GM18870 (cell line): ENCODE data around the gene LMAN2.
"Not testable (repeated sequence)": the region's sequence is repeated elsewhere in the genome, so short reads cannot be mapped to it uniquely, and the experiment has no call there.

Experiments used
- ATAC-seq: cut with Tn5 transposase; IDR thresholded peaks from one replicate; pipeline ENCODE4 v1.9.1; 2021; ENCODE audit warnings: moderate library complexity; ENCODE audit not compliant: unreplicated experiment

Gene LMAN2

GRCh38 chr5:177365845-177366527, 14.5 kb upstream of the LMAN2 start:
- no peak for ATAC-seq

DNA sequence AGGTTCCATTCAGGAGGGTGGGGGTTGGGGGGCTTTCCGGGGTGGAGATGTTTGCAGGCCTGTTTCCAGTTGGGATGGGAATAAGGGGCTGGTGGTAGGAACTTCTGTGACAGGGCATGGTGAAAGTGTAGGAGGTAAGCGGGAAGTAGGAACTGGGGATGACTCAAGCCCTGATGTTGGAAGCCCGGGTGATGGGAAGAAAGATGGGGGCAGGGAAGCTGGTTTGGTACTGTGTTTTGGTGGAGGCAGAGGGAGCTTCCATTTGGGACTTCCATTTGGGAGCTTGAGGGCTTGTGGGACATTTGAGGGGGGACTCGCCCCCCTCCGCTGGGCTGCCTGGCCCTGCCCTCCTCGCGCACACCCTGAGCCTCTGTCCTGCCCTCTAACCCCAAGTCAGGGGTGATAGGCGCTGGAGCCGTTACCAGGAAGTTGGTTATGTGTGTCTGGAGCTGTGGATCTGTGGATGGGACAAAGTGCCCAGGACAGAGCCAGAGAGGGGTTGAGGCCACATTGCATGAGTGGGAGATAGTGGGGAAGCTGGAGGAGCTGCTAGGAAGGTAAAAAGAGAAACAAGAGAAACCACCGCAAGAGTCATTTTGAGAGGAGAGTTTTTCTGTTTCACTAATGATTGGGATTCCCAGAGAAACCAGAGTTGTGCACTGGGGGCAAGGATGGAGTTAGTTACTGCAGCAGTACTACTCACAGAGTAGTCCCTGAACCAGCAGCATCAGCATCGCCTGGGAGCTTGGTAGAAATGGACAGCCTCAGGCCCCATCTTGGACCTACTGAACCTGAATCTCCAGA, 12.9 kb upstream of the LMAN2 start:
- peak; percentile 60 for ATAC-seq

GRCh38 chr5:177363565-177363964, 12.1 kb upstream of the LMAN2 start:
- no peak for ATAC-seq

GRCh38 chr5:177362610-177363507, 11.4 kb upstream of the LMAN2 start:
- ATAC-seq: no peak

- no peak for ATAC-seq
These were observed 10.8 kb upstream of the LMAN2 start for GRCh38 chr5:177362292-177362609.

GRCh38 chr5:177361418-177362291, 10.2 kb upstream of the LMAN2 start:
- no peak for ATAC-seq

- ATAC-seq: not testable (repeated sequence)
These were observed 9.3 kb upstream of the LMAN2 start for GRCh38 chr5:177360740-177361139.

DNA sequence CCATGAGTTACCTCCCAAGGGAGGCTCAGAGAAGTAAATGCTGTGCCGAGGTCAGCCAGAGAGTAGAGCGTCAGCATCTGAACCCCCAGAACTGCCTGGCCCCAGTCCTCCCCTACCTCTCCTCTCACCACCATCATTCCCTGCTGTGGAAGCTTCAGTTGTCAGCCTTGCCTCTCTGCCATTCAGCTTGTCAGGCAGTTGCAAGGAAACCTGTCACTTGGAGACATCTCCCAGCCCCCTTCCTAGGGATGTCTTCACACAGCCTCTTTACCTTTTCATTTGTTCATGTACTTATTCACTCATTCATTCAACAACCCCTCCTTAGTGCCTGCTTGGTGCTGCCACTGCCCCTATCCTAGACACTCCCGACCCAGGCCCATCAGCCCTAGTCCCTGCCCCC, 8.4 kb upstream of the LMAN2 start:
- no peak for ATAC-seq

DNA sequence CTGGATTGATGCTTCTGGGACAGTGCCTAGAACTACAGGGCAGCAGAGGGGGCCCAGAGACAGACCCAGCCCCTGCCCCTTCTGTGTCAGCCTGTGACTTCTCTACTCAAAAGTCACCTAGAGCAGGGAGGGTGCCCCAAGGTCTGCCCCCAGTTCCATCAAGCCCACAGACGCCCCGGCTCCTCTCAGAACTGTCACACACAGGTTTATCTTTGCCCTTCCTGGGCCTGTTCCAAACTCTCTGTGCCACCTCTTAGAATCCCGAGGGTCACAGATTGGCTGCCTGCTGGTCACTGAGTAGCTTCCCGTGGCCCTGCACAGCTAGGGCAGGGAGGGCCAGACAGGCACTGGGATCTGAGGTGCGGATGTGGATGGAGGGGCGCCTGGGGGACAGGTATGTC, 8.0 kb upstream of the LMAN2 start:
- ATAC-seq: no peak

GRCh38 chr5:177358370-177358819, 6.9 kb upstream of the LMAN2 start:
- no peak for ATAC-seq

GRCh38 chr5:177357459-177358351, 6.2 kb upstream of the LMAN2 start, which contains the start of gene RGS14:
TSS of gene RGS14 (plus strand) at chr5:177357924. CDS start at chr5:177358025, 101 bp downstream.
- peak; percentile 87 for ATAC-seq

- no peak for ATAC-seq
These were observed 5.6 kb upstream of the LMAN2 start for GRCh38 chr5:177357146-177357458.

DNA sequence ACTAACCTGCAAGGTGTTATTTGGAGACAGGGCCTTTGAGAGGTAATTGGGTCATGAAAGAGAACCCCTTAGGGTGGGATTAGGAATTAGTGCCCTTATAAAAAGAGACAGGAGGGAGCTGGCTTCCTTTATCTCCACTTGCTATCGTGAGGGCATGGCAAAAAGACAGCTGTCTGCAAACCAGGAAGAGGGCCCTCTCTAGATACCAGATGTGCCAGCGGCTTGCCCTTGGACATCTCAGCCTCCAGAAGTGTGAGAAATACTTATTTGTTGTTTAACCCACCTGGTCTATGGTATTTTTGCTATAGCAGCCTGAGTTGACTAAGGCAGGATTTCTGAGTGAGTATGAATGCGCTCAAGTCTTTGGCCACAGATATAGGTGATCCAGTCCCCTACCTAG, 5.3 kb upstream of the LMAN2 start:
- ATAC-seq: no peak

GRCh38 chr5:177355868-177356168, 4.3 kb upstream of the LMAN2 start:
- no peak for ATAC-seq

GRCh38 chr5:177355162-177355867, 3.8 kb upstream of the LMAN2 start:
- ATAC-seq: no peak

GRCh38 chr5:177354711-177355110, 3.2 kb upstream of the LMAN2 start:
- ATAC-seq: no peak

DNA sequence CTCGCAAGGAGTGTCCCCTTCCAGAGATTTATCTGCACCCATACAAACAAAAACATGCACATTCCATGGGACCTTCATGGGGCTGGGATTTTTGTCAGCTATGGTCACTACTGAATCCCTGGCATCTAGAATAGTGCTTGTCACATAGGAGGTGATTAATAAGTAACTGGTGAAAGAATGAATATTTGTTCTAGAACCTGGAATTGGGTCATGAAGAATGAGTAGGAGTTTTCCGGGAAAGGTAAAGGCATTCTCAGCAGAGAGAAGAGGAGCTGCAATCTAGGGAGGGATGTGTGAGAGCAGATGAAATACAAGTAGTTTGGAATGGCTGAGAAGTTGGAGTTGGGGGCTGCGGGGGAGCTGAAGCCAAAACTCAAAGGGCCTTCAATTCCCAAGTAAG, 2.8 kb upstream of the LMAN2 start:
- ATAC-seq: no peak

GRCh38 chr5:177353093-177353492, 1.6 kb upstream of the LMAN2 start:
- ATAC-seq: no peak

- no peak for ATAC-seq
These were observed 584 bp downstream of the LMAN2 start for GRCh38 chr5:177350776-177351391.
